ENCODE data around the gene ZBTB43. TPM values are rescaled to one million over a fixed set of nuclear protein-coding genes. Genes with fewer than 3 reads are reported as not detected.

The ZBTB43 gene
- total RNA-seq, 1 donor from 2014 or later: 20.3 TPM

GRCh38 chr9:126857261-126857960 is 52.6 kb downstream of the ZBTB43 start:
- Mint-ChIP-seq H3K4me3 (ENCODE audit: unreplicated experiment) (no peak overlapping the region), H3K27me3 (ENCODE audit: unreplicated experiment) (peaks cover 45% of the 10 kb centered on the region), H3K36me3 (ENCODE audit: unreplicated experiment) (no peaks in the 10 kb centered on the region), H3K9me3 (ENCODE audit: unreplicated experiment) (no peaks in the 10 kb centered on the region), H3K4me1 (ENCODE audit: unreplicated experiment) (peaks cover 12% of the 10 kb centered on the region), H3K27ac (ENCODE audit: unreplicated experiment) (no peak overlapping the region)
- peak; percentile 42 for DNase-seq (ENCODE audit: extremely low spot score, unreplicated experiment)
- TF ChIP-seq CTCF (IDR thresholded peaks at IDR 0.05): no peak

GRCh38 chr9:126859111-126859510 is 54.3 kb downstream of the ZBTB43 start:
- no peaks in the 10 kb centered on the region for H3K36me3 Mint-ChIP-seq (ENCODE audit: unreplicated experiment)

GRCh38 chr9:126860077-126860756 is 55.4 kb downstream of the ZBTB43 start, which contains the start of gene ZBTB34:
Gene ZBTB34 (plus strand): TSS chr9:126860639. CDS start chr9:126879400, 18,761 bp downstream.
- Mint-ChIP-seq H3K36me3 (ENCODE audit: unreplicated experiment) (peaks cover 6% of the 10 kb centered on the region), H3K4me3 (ENCODE audit: unreplicated experiment) (peak within 1 kb of the TSS; percentile 86), H3K4me1 (ENCODE audit: unreplicated experiment) (peaks cover 21% of the 10 kb centered on the region), H3K9me3 (ENCODE audit: unreplicated experiment) (no peaks in the 10 kb centered on the region), H3K27me3 (ENCODE audit: unreplicated experiment) (peaks cover 25% of the 10 kb centered on the region), H3K27ac (ENCODE audit: unreplicated experiment) (peak within 1 kb of the TSS; percentile 75)
- peak; percentile 92 for DNase-seq (ENCODE audit: extremely low spot score, unreplicated experiment)
- TF ChIP-seq CTCF (IDR thresholded peaks at IDR 0.05): peak; percentile 100

More at GRCh38 chr9:126859111-126859510, 54.3 kb downstream of the ZBTB43 start:
- Mint-ChIP-seq H3K9me3 (ENCODE audit: unreplicated experiment) (no peaks in the 10 kb centered on the region), H3K4me1 (ENCODE audit: unreplicated experiment) (peaks cover 21% of the 10 kb centered on the region), H3K27me3 (ENCODE audit: unreplicated experiment) (peaks cover 34% of the 10 kb centered on the region), H3K4me3 (ENCODE audit: unreplicated experiment) (peak overlapping the region; percentile 70), H3K27ac (ENCODE audit: unreplicated experiment) (no peak overlapping the region)
- DNase-seq (ENCODE audit: extremely low spot score, unreplicated experiment): peak; percentile 15
- TF ChIP-seq CTCF (IDR thresholded peaks at IDR 0.05): no peak

- Mint-ChIP-seq H3K36me3 (ENCODE audit: unreplicated experiment) (peaks cover 8% of the 10 kb centered on the region), H3K27ac (ENCODE audit: unreplicated experiment) (peak overlapping the region; percentile 75), H3K27me3 (ENCODE audit: unreplicated experiment) (peaks cover 22% of the 10 kb centered on the region), H3K4me1 (ENCODE audit: unreplicated experiment) (peaks cover 21% of the 10 kb centered on the region), H3K4me3 (ENCODE audit: unreplicated experiment) (peak overlapping the region; percentile 86), H3K9me3 (ENCODE audit: unreplicated experiment) (no peaks in the 10 kb centered on the region)
- peak; percentile 81 for DNase-seq (ENCODE audit: extremely low spot score, unreplicated experiment)
- TF ChIP-seq CTCF (IDR thresholded peaks at IDR 0.05): no peak
Measured at GRCh38 chr9:126860757-126861466, 56.1 kb downstream of the ZBTB43 start.
